Hippocampal formation (tissue), 2 donors: Measurements from ENCODE around the gene GTF2IRD2.
A peak's percentile ranks its signal among the peaks of the same experiment; 100 is the strongest.
"Not testable (repeated sequence)": the region's sequence is repeated elsewhere in the genome, so short reads cannot be mapped to it uniquely, and the experiment has no call there.

Experiments
- DNase-seq, 2 donors: peaks; one replicate each; lab custom pipeline; 2025; lab: John Stamatoyannopoulos, UW

Gene GTF2IRD2

DNA sequence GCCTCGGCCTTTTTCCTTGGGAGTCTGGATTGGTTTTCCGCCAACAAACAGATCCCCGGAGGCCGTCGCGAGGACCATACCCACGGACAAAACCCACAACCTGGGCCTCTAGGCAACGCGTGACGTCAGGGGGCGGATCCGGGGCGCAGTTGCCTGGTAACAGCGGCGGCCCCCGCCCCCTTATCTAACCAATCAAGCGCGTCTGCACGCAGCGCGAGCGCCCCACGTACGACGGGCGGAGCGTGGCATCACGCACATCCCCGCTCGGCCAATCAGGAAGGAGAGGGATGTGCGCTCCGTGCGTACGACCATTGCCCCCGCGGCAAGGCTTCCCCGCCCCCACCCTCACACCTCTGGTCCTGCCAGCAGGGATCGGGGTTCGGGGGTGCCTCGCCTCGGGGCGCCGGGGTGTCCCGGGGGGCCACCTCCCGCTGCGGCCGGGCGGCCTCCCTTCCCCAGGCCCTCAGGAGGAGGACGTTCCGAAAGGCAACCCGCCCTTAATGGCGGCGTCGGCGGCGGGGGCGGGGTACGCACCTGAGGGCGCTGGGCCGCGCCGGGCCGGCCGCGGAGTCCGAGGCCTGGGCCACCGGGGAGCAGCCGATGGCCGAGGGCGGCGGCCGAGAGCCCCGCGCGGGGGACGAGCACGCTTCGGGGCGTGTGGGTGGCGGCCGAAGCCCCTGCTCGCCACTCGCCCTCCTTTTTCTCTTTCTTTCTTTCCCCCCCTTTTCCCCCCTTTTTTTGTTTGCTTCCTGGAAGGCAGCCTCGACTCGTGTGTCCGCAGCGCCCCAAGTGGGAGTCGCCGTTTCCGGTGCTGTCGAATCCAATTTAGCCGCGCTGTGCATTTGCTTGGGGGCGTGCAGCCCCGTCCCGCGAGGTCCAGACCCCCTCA, at the start of gene GTF2IRD2:
Gene GTF2IRD2, minus strand, starts transcription at position 773 of the 889 bp plus-strand sequence. CDS start 15,227 bp downstream, outside the sequence.
- DNase-seq: not testable (repeated sequence)

DNA sequence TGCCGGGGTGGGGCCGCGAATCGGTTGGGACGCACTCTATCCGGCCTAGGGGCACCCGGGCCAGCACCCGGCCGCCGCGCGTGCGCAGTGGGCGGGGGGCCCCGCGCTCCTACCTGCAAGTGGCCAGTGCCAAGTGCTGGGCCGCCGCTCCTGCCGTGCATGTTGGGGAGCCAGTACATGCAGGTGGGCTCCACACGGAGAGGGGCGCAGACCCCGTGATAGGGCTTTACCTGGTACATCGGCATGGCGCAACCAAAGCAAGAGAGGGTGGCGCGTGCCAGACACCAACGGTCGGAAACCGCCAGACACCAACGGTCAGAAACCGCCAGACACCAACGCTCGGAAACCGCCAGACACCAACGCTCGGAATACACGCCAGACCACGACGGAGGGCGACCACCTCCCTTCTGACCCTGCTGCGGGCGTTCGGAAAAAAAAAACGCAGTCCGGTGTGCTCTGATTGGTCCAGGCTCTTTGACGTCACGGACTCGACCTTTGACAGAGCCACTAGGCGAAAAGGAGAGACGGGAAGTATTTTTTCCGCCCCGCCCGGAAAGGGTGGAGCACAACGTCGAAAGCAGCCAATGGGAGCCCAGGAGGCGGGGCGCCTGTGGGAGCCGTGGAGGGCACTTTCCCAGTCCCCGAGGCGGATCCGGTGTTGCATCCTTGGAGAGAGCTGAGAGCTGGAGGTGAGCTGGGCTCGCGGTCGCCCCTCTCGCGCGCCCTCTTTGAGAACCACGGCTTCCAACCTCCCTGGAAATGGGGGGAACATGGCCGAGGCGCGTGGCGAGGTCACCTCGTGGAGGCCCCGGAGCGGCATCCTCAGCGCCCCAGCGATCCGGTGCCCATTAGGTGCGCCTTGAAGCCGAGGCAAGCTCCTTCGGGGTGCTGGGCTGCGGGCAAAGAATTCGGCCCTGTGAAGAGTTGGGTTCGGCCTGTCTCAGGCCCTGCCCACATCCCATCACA, 39.0 kb upstream of the GTF2IRD2 start:
- peak in 1 of 2 donors; percentile 65 for DNase-seq

DNA sequence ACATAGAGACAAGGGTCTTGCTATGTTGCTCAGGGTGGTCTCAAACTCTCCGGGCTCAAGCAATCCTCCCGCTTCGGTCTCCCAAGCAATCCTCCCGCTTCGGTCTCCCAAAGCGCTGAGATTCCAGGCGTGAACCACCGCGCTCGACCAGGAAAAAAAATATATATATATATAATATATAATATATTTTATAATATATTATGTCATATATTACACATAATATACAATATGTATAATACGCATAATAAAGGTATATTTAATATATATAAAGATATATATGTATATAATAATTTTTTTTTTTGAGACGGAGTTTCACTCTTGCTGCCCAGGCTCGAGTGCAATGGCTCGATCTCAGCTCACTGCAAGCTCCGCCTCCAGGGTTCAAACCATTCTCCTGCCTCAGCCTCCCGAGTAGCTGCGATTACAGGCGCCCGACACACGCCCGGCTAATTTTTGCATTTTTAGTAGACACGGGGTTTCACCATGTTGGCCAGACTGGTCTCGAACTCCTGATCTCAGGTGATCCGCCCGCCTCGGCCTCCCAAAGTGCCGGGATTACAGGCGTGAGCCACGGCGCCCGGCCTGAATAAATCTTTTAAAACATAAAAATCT, 38.2 kb upstream of the GTF2IRD2 start:
- DNase-seq: not testable (repeated sequence)

DNA sequence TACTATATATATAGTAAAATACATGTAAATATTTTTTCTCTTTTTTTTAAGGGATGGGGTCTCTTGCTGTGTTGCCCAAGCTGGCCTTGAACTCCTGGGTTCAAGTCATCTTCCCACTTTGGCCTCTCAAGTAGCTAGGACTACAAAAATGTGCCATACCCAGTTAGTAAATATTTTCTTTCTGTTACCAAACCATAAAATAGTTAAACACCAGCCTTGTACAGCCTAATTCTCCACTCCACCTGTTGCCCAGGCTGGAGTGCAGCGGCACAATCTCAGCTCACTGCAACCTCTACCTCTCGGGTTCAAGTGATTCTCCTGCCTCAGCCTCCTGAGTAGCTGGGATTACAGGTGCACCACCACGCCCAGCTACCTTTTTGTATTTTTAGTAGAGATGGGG, 33.9 kb upstream of the GTF2IRD2 start:
- not testable (repeated sequence) for DNase-seq

DNA sequence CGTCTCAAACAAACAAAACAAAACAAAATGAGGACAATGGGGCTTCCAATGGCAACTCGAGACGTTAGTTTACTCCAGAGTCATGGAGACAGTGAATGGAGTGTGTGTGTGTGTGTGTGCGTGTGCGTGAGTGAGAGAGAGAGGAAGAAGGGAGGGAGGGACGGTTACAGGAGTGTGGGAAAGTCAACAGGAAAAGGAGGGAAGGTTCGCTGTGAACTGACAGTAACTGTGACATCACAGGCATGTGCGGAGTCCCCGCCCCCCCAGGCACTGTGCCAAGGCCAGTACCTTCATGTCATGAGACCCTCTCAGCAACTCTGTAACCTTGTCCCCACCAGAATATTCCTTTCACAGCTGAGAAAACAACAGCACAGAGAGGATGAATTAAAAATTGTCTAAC, 30.7 kb upstream of the GTF2IRD2 start:
- DNase-seq: not testable (repeated sequence)

DNA sequence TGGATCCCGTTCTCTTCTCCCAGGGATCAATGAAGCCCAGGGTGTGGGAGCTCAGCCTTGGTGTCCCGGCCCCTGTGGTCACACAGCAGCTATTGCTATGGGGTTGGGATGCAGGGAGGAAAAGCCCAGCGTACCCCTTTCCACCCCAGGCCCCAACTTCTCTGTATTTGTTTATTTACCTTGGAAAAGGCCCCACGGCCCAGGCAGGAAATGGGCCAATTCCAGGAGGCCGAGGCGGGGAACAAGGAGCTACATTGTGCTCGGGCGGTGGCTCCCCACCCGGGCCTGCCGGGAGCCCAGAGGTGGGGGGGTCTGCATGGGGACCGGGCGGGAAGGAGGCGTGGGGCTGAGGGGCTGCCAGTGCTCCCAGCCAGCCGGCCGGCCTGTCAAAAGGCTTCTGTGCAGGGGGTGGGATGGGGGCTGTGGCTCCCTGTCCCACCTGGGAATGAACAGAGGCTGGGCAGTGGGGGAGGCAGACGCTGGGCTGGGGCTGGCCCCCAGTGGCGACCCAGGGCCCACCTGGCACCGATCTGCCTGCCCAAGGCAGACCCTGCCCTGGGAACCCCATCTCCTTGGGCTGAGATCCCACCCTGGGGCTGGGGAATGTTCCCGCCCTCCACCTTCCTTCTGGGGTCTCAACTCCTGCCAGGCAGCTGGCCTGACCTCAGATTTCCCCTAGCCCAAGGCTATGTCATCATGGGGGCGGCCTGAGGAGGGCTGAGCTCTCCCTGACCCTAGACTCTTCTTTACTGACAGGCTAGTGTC, 23.5 kb upstream of the GTF2IRD2 start:
- peak in 1 of 2 donors; percentile 43 for DNase-seq

GRCh38 chr7:74874104-74874747, 22.8 kb upstream of the GTF2IRD2 start:
- not testable (repeated sequence) for DNase-seq

DNA sequence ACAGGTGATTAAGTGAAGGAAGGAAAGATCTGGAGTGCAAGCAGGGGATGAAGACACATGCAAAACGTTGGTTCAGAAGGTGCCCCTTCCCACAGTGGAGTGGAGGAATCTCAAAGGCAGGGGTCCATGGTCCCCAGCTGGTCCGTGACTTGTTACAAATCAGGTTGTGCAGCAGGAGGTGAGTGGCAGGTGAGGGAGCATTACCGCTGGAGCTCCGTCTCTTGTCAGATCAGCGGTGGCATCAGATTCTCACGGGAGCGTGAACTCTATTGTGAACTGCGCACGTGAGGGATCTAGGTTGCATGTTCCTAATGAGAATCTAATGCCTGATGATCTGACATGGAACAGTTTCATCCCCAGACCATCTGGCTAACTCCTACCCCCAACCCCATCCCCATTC, 21.1 kb upstream of the GTF2IRD2 start:
- DNase-seq: not testable (repeated sequence)

GRCh38 chr7:74865777-74866176, 14.4 kb upstream of the GTF2IRD2 start:
- DNase-seq: not testable (repeated sequence)

- not testable (repeated sequence) for DNase-seq
Observed at GRCh38 chr7:74849853-74850252, 1.6 kb downstream of the GTF2IRD2 start.

DNA sequence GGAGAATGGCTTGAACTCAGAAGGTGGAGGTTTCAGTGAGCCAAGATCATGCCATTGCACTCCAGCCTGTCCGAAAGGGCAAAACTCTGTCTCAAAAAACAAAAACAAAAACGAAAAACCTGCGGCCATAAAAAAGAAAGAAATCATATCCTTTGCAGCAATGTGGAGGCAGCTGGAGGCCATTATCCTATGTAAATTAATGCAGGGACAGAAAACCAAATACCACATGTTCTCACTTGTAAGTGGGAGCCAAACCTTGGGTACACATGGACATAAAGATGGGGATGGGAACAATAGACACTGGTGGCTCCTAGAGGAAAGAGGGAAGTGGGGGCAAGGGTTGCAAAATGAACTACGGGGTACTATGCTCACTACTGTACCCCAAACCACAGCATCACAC, 21.0 kb downstream of the GTF2IRD2 start:
- not testable (repeated sequence) for DNase-seq

GRCh38 chr7:74829959-74830358, 21.4 kb downstream of the GTF2IRD2 start:
- DNase-seq: not testable (repeated sequence)

- not testable (repeated sequence) for DNase-seq
Observed at GRCh38 chr7:74821259-74821658, 30.1 kb downstream of the GTF2IRD2 start.

DNA sequence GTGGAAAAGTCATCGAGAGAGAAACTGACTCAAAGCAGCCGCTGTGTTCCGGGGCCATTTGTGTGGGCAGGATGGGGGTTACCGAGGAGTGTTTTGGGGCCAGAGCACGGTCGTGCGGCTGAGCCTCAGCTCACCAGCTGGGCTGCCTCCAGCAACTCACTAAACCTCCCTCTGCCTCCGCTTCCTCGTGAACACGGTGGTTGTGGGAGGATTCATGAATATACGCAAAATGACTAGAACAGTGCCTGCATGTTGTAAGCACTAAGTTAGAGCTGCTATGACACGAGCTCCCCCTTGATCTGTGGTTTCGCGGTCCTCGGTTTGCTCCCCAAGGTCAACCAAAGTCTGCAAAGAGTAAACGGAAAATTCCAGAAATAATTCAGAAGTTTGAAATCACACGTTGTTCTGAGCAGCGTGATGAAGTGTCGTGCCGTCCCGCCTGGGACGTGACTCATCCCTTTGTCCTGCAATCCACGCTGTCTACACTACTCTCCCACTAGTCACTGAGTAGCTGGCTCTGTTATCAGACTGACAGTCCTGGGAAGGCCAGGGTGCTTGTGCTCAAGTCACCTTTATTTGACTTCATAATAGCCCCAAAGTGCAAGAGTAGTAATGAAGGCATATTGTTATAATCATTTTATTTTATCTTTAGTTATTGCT, 31.1 kb downstream of the GTF2IRD2 start:
- not testable (repeated sequence) for DNase-seq

DNA sequence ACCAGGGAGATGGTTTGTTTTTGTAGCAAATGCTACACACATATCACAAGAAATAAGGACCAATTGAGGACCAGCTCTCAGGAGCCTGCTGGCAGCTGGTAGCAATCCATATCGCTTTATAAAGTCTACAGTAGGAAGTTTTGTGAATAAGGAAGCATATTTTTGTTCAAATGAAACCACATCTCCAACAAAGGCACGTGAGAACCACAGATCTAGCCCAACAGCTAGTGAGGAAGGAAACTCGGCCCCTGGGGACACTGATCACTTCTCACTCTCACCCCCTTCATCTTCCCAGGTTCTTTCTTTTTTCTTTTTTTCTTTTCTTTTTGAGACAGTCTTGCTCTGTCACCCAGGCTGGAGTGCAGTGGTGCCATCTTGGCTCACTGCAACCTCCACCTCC, 35.5 kb downstream of the GTF2IRD2 start:
- DNase-seq: not testable (repeated sequence)

- DNase-seq: not testable (repeated sequence)
Observed at GRCh38 chr7:74798644-74799043, 52.8 kb downstream of the GTF2IRD2 start.

DNA sequence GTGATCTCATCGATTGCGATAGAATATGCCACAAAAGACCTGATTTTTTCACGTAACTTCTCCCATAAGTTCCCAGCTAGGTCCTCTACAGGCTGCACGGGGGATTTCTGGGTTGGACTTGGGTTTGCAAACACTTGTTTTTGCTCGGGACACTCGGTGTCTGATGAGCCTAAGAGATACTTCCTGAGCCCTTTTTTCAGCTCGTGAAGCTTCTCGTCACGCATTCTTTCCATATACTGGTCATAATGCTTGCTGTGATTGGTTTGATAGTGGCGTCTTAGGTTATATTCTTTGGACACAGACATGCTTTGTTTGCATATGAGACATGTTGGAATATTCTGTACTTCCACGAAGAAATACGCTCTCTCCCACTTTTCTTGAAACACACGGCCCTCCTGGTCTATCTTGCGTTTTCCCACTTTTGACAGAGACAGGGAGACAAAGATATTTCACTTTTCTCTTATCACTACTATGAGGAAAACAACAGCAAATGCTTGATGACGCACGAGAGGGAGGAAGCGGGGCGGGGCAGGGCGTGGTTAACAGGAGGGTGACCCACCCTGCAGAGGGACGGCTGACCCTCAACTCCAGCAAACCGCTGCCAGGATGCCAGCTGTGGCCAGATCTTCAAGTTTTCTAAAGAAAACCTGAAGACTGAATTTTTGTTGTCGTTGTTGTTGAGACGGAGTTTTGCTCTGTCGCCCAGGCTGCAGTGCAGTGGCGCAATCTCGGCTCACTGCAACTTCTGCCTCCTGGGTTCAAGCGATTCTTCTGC, 53.4 kb downstream of the GTF2IRD2 start:
- DNase-seq: not testable (repeated sequence)

DNA sequence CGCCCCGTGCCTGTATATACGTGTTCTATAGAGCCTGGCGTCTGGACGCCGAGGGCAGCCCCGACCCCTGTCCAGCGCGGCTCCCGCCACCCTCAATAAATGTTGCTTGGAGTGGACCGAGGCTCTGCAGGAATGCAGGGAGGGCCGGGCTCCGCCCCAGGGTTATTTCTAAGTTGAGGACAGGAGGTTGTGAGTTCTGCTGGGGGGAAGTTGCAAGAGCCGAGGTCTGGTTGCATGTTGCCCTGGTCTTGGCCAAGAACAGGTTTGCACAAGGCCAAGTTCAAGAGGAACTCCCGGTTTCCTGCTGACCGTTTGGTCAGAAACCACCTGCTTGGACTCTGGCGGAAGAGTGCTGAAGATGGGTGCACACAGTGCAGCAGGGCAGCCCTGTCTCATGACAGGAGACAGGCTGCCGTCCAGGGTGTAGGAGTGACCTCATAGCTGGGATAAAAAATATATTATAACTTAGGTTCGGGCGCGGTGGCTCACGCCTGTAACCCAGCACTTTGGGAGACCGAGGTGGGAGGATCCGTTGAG, 62.1 kb downstream of the GTF2IRD2 start:
- DNase-seq: not testable (repeated sequence)
